ENCODE results near the gene IL22RA1. TPM values are rescaled to one million over a fixed set of nuclear protein-coding genes. Genes with fewer than 3 reads are reported as not detected.

Gene IL22RA1
- total and polyA plus RNA-seq, 2 of the 8 experiments (the other 6 are each of a cell fraction or from before 2014, with no cell fraction given) = 0.17 to 0.32 TPM

- no peak overlapping the region for H2BK5ac ChIP-seq (ENCODE audit: low read depth, low read length)
- H2BK12ac ChIP-seq (ENCODE audit: low read depth, low read length) = no peak overlapping the region
- H3K4ac ChIP-seq (replicated peaks; ENCODE audit: insufficient read length, low read depth, low read length) = no peak overlapping the region
- no peaks in the 10 kb centered on the region for H3K27me3 ChIP-seq (replicated peaks in 1 of 4; ENCODE audit: control insufficient read depth in 3 of 4, extremely low read depth in 1 of 4, insufficient read depth in 3 of 4, low read length in 3 of 4)
- no peaks in the 10 kb centered on the region for H3K23me2 ChIP-seq (ENCODE audit: low read depth, low read length)
- H2BK15ac ChIP-seq (ENCODE audit: low read length) = no peak overlapping the region
- no peak for DNase-seq (ENCODE audit: low read depth in 1 of 2, low spot score in 2 of 2)
- H3K18ac ChIP-seq (ENCODE audit: extremely low read depth, low read length) = no peak overlapping the region
- H2AK5ac ChIP-seq (ENCODE audit: low read depth, low read length) = no peak overlapping the region
- H3K27ac ChIP-seq (ENCODE audit: low read depth, low read length) = no peak overlapping the region
- no peak overlapping the region; the same call in 1 of the 2 replicates for H4K8ac ChIP-seq (ENCODE audit: extremely low read depth, insufficient read depth, low read length)
- no peak overlapping the region for H3K4me3 ChIP-seq (ENCODE audit: extremely low read depth in 1 of 4, insufficient read depth in 2 of 4, low read depth in 3 of 4, low read length in 4 of 4)
- no peaks in the 10 kb centered on the region for H3K79me1 ChIP-seq (ENCODE audit: low read depth, low read length)
- no peaks in the 10 kb centered on the region for H3K79me2 ChIP-seq (ENCODE audit: control insufficient read depth in 1 of 2, insufficient read depth in 2 of 2, low read length in 2 of 2)
- no peaks in the 10 kb centered on the region for H3K36me3 ChIP-seq (ENCODE audit: control insufficient read depth in 2 of 4, insufficient read depth in 4 of 4, low read length in 3 of 4)
- ChIA-PET POLR2A (ENCODE audit: partially characterized antibody) (no interaction called here), CTCF (ENCODE audit: partially characterized antibody) (interaction anchor here (0.6 to 5.0 kb wide), 4 partner anchors 10 to 36 kb away, joined by 3 to 35 read pairs (median 12); partner anchors contain the start of gene MYOM3)
- H3K9me3 ChIP-seq (ENCODE audit: insufficient read depth in 2 of 2, low read depth in 1 of 2, low read length in 1 of 2) = no peaks in the 10 kb centered on the region
- no peak overlapping the region for H4K91ac ChIP-seq (replicated peaks; ENCODE audit: insufficient read length, low read length)
- H2BK120ac ChIP-seq (replicated peaks; ENCODE audit: low read depth, low read length) = no peak overlapping the region
- H2BK20ac ChIP-seq (ENCODE audit: low read length) = no peak overlapping the region
- H3K23ac ChIP-seq (ENCODE audit: insufficient read length) = no peak overlapping the region
- no peak overlapping the region for H3K4me2 ChIP-seq (ENCODE audit: insufficient read depth in 1 of 2, low read depth in 2 of 2, low read length in 2 of 2)
- no peak for FAIRE-seq
- peaks cover 0 to 6% (median 2%) of the 10 kb centered on the region in 4 experiments; a peak in 3 of 7 replicates for H3K4me1 ChIP-seq (replicated peaks in 1 of 4; ENCODE audit: control insufficient read depth in 3 of 4, insufficient read depth in 4 of 4, low read length in 3 of 4)
- H4K5ac ChIP-seq (ENCODE audit: insufficient read length, low read depth, low read length) = no peak overlapping the region
- H3K14ac ChIP-seq (ENCODE audit: insufficient read length) = no peak overlapping the region
- WGBS, 2 experiments (ENCODE audit: extremely low coverage in 1 of 2, insufficient coverage in 1 of 2, insufficient read length in 1 of 2, insufficient replicate concordance in 2 of 2, low coverage in 1 of 2, low lambda C conversion rate in 2 of 2, missing lambda C conversion rate in 1 of 2) = 92% methylated on average over 13 of the region's 13 CpGs; no CpG with 5 or more reads in 1 of the 2 experiments
- TF ChIP-seq MAFK (IDR thresholded peaks at IDR 0.05; ENCODE audit: low read depth, low read length) (no peak), POLR2AphosphoS5 (IDR thresholded peaks at IDR 0.05; ENCODE audit: low read depth, low read length) (no peak), NANOG (IDR thresholded peaks at IDR 0.05; ENCODE audit: insufficient read depth, low read depth, low read length, poor library complexity, severe bottlenecking) (no peak), YY1 (IDR thresholded peaks at IDR 0.05; ENCODE audit: low read depth, low read length) (no peak)
- no peak overlapping the region for H3K9ac ChIP-seq (replicated peaks in 1 of 4; ENCODE audit: extremely low read depth in 1 of 4, low read depth in 3 of 4, low read length in 3 of 4)
- no peaks in the 10 kb centered on the region for H4K20me1 ChIP-seq (replicated peaks in 1 of 2; ENCODE audit: control insufficient read depth in 1 of 2, insufficient read depth in 2 of 2, low read length in 2 of 2)
- H3K56ac ChIP-seq (replicated peaks; ENCODE audit: insufficient read length, low read depth, low read length) = no peak overlapping the region
- H2AFZ ChIP-seq (ENCODE audit: low read length) = no peak overlapping the region
Observed at GRCh38 chr1:24091971-24092482, 50.9 kb downstream of the IL22RA1 start.
